Gastrocnemius medialis (tissue), 4 donors: ENCODE data around the gene ADCY2.

Experiments used
- CTCF ChIP-seq, 5 experiments: fragments of 450-650 bp in 3 of 5; fragments of 200-600 bp in 2 of 5; sonication (generic) in 2 of 5; IDR thresholded peaks in 4 of 5; conservative IDR thresholded peaks in 1 of 5; 1 replicate in 4 of 5; 2 replicates in 1 of 5; pipeline ENCODE4 v1.5.1; 2016 to 2019; ENCODE audit warnings: antibody characterized with exemption in 5 of 5, mild to moderate bottlenecking in 3 of 5, moderate library complexity in 3 of 5
- POLR2A ChIP-seq, 2 donors: fragments of 450-650 bp; IDR thresholded peaks; one replicate each; pipeline ENCODE4 v1.6.1; 2017; ENCODE audit warnings: antibody characterized with exemption in 2 of 2, mild to moderate bottlenecking in 2 of 2, moderate library complexity in 2 of 2

- TF ChIP-seq CTCF (IDR thresholded peaks at IDR 0.05 in 4 of 5, conservative IDR thresholded peaks at IDR 0.05 in 1 of 5): no peak
- TF ChIP-seq POLR2A (IDR thresholded peaks at IDR 0.05): no peak
These were observed 197.0 kb downstream of the ADCY2 start for GRCh38 chr5:7592910-7593309.
